SU-DHL-6 (cell line): ENCODE data around the gene CDK10.

Source experiments
- CTCF ChIP-seq: fragments of 200-600 bp; sonication (generic); IDR thresholded peaks from one replicate; pipeline ENCODE4 v1.5.1; 2017; ENCODE audit warnings: antibody characterized with exemption, mild to moderate bottlenecking, low read length, moderate library complexity; ENCODE audit not compliant: insufficient read depth, poor library complexity, severe bottlenecking
- EZH2phosphoT487 ChIP-seq: fragments of 200-600 bp; sonication (generic), shearing (Covaris generic); conservative IDR thresholded peaks from 2 replicates; pipeline ENCODE4 v1.6.1; 2018; ENCODE audit warnings: mild to moderate bottlenecking, antibody characterized with exemption, low read length, moderate library complexity, mixed read lengths

- TF ChIP-seq EZH2phosphoT487 (no peak), CTCF (no peak)
Observed at GRCh38 chr16:89691231-89691985, 4.9 kb downstream of the CDK10 start.
